ENCODE data around the gene DNAJC25.

GRCh38 chr9:111630182-111630963 lies 761 bp upstream of the DNAJC25 start:
- TF ChIP-seq CTCF (IDR thresholded peaks at IDR 0.05; ENCODE audit: borderline replicate concordance, extremely low read depth, low read length, poor library complexity, severe bottlenecking) = no peak
- TF ChIP-seq EZH2 (IDR thresholded peaks at IDR 0.05; ENCODE audit: borderline replicate concordance, low read depth, low read length, severe bottlenecking) = no peak
